ENCODE data around the gene WNK4.
"Not testable (repeated sequence)": the region's sequence is repeated elsewhere in the genome, so short reads cannot be mapped to it uniquely, and the experiment has no call there.

The WNK4 gene

GRCh38 chr17:42779936-42780850 is at the start of gene WNK4:
TSS of gene WNK4 (plus strand) at chr17:42780610. CDS start at chr17:42780699, 89 bp downstream.
- DNase-seq (ENCODE audit: low read depth), result no peak

- no peak for DNase-seq (ENCODE audit: low read depth)
Observed at GRCh38 chr17:42740699-42741098, 39.7 kb upstream of the WNK4 start.

GRCh38 chr17:42742916-42743315 is 37.5 kb upstream of the WNK4 start:
- DNase-seq (ENCODE audit: low read depth), result not testable (repeated sequence)

- DNase-seq (ENCODE audit: low read depth), result no peak
Observed at GRCh38 chr17:42743595-42744282, 36.7 kb upstream of the WNK4 start.

GRCh38 chr17:42744283-42744805 is 36.1 kb upstream of the WNK4 start:
- DNase-seq (ENCODE audit: low read depth), result no peak

- DNase-seq (ENCODE audit: low read depth), result peak; percentile 85
Observed at GRCh38 chr17:42744806-42745617, 35.4 kb upstream of the WNK4 start, which contains the start of gene EZH1. TSS of gene EZH1 (minus strand) at chr17:42745040. CDS start at chr17:42728941, 16,099 bp downstream.

GRCh38 chr17:42748202-42748907 is 32.1 kb upstream of the WNK4 start:
- DNase-seq (ENCODE audit: low read depth), result no peak

GRCh38 chr17:42748908-42749798 is 31.3 kb upstream of the WNK4 start:
- DNase-seq (ENCODE audit: low read depth), result peak; percentile 82

- DNase-seq (ENCODE audit: low read depth), result no peak
Observed at GRCh38 chr17:42750739-42751344, 29.6 kb upstream of the WNK4 start.

GRCh38 chr17:42751628-42752027 is 28.8 kb upstream of the WNK4 start:
- DNase-seq (ENCODE audit: low read depth), result no peak

- peak; percentile 73 for DNase-seq (ENCODE audit: low read depth)
Observed at GRCh38 chr17:42754782-42755181, 25.6 kb upstream of the WNK4 start.

- DNase-seq (ENCODE audit: low read depth), result no peak
Observed at GRCh38 chr17:42759982-42760651, 20.3 kb upstream of the WNK4 start.

- DNase-seq (ENCODE audit: low read depth), result no peak
Observed at GRCh38 chr17:42760652-42761581, 19.5 kb upstream of the WNK4 start, which contains the start of gene RAMP2. TSS of gene RAMP2 (plus strand) at chr17:42761227. CDS start at chr17:42761262, 35 bp downstream.

- DNase-seq (ENCODE audit: low read depth), result no peak
Observed at GRCh38 chr17:42761638-42762037, 18.8 kb upstream of the WNK4 start.

- no peak for DNase-seq (ENCODE audit: low read depth)
Observed at GRCh38 chr17:42766124-42766523, 14.3 kb upstream of the WNK4 start.

- DNase-seq (ENCODE audit: low read depth), result no peak
Observed at GRCh38 chr17:42767512-42767911, 12.9 kb upstream of the WNK4 start.

- not testable (repeated sequence) for DNase-seq (ENCODE audit: low read depth)
Observed at GRCh38 chr17:42768006-42768405, 12.4 kb upstream of the WNK4 start.

- DNase-seq (ENCODE audit: low read depth), result not testable (repeated sequence)
Observed at GRCh38 chr17:42769964-42770363, 10.4 kb upstream of the WNK4 start.
